ENCODE results near the gene RUVBL1. TPM values are rescaled to one million over a fixed set of nuclear protein-coding genes. Genes with fewer than 3 reads are reported as not detected.

Gene RUVBL1
- polyA plus RNA-seq, 1 experiment, result 83.3 TPM

DNA sequence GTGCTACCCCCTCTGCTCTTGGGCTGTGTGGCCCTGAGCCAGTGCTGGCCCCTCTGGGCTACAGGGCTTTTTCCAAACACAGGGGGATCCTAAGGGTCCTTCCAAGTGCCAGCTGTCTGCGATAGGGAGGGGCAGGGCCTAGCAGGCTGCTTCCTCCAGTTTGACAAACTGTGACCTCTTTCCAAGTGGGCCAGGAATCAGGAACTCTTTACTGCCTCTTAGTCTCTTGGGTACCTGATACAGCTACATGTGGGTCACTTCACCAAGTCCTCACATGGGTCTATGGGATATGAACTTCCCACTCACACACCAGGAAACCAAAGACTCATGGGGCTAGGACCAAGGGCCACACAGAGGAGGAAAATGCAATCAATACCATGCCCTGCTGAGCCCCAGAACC, 45.9 kb downstream of the RUVBL1 start:
- no peak for DNase-seq (ENCODE audit: low read depth, low spot score)
- H3K9me3 ChIP-seq (ENCODE audit: control insufficient read depth, insufficient read depth, low read length), result no peaks in the 10 kb centered on the region
- no peak overlapping the region for H3K27ac ChIP-seq (ENCODE audit: low read depth, low read length)
- H3K4me3 ChIP-seq (ENCODE audit: low read depth, low read length), result no peak overlapping the region
- POLR2A ChIA-PET, result no interaction called here
- H3K27me3 ChIP-seq (ENCODE audit: control insufficient read depth, insufficient read depth, low read length), result no peaks in the 10 kb centered on the region
- CTCF ChIA-PET, result interaction anchor here (0.5 kb wide), 1 partner anchor 381 kb away, joined by 3 read pairs; no protein-coding TSS in a partner anchor
- TF ChIP-seq, protein P1, sequence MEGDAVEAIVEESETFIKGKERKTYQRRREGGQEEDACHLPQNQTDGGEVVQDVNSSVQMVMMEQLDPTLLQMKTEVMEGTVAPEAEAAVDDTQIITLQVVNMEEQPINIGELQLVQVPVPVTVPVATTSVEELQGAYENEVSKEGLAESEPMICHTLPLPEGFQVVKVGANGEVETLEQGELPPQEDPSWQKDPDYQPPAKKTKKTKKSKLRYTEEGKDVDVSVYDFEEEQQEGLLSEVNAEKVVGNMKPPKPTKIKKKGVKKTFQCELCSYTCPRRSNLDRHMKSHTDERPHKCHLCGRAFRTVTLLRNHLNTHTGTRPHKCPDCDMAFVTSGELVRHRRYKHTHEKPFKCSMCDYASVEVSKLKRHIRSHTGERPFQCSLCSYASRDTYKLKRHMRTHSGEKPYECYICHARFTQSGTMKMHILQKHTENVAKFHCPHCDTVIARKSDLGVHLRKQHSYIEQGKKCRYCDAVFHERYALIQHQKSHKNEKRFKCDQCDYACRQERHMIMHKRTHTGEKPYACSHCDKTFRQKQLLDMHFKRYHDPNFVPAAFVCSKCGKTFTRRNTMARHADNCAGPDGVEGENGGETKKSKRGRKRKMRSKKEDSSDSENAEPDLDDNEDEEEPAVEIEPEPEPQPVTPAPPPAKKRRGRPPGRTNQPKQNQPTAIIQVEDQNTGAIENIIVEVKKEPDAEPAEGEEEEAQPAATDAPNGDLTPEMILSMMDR (IDR thresholded peaks at IDR 0.05; ENCODE audit: low read depth, low read length), result no peak

DNA sequence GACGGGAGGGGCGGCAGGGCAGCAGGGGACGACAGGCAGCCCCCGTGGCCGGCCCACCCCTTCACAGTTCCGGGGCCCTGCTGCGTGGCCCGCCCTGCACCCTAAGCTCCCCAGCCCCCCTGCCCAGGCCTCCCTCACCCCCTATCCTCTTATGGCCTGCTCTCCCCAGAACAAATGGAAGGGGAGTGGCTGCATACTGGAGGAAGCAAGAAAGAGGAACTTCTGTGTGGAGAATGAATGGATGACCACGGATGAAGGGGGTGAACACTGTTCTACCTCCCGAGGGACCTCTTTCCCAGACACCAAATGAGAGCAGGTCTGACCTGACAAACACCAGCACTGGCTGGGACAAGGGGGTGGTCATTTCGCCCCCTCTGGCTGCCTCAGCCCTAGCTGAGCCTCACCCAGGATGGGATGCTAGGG, 46.4 kb downstream of the RUVBL1 start:
- DNase-seq (ENCODE audit: low read depth, low spot score), result no peak
- no peak overlapping the region for H3K27ac ChIP-seq (ENCODE audit: low read depth, low read length)
- no peaks in the 10 kb centered on the region for H3K27me3 ChIP-seq (ENCODE audit: control insufficient read depth, insufficient read depth, low read length)
- POLR2A ChIA-PET, result no interaction called here
- TF ChIP-seq, protein P1 (IDR thresholded peaks at IDR 0.05; ENCODE audit: low read depth, low read length), result no peak
- H3K9me3 ChIP-seq (ENCODE audit: control insufficient read depth, insufficient read depth, low read length), result no peaks in the 10 kb centered on the region
- CTCF ChIA-PET, result interaction anchor here (0.5 kb wide), 1 partner anchor 381 kb away, joined by 3 read pairs; no protein-coding TSS in a partner anchor
- no peak overlapping the region for H3K4me3 ChIP-seq (ENCODE audit: low read depth, low read length)

- H3K27me3 ChIP-seq (ENCODE audit: control insufficient read depth, insufficient read depth, low read length), result no peaks in the 10 kb centered on the region
- DNase-seq (ENCODE audit: low read depth, low spot score), result no peak
- CTCF ChIA-PET, result interaction anchor here (0.9 to 1.6 kb wide), 3 partner anchors 10 to 57 kb away, joined by 3 to 15 read pairs (median 5); no protein-coding TSS in a partner anchor
- H3K9me3 ChIP-seq (ENCODE audit: control insufficient read depth, insufficient read depth, low read length), result no peaks in the 10 kb centered on the region
- H3K4me3 ChIP-seq (ENCODE audit: low read depth, low read length), result no peak overlapping the region
- H3K27ac ChIP-seq (ENCODE audit: low read depth, low read length), result no peak overlapping the region
- TF ChIP-seq, protein P1 (IDR thresholded peaks at IDR 0.05; ENCODE audit: low read depth, low read length), result no peak
- POLR2A ChIA-PET, result interaction anchor here (1.6 kb wide), 1 partner anchor 24 kb away, joined by 5 read pairs; the partner anchor contains the start of gene SEC61A1
Observed at GRCh38 chr3:128076483-128077201, 47.0 kb downstream of the RUVBL1 start.

DNA sequence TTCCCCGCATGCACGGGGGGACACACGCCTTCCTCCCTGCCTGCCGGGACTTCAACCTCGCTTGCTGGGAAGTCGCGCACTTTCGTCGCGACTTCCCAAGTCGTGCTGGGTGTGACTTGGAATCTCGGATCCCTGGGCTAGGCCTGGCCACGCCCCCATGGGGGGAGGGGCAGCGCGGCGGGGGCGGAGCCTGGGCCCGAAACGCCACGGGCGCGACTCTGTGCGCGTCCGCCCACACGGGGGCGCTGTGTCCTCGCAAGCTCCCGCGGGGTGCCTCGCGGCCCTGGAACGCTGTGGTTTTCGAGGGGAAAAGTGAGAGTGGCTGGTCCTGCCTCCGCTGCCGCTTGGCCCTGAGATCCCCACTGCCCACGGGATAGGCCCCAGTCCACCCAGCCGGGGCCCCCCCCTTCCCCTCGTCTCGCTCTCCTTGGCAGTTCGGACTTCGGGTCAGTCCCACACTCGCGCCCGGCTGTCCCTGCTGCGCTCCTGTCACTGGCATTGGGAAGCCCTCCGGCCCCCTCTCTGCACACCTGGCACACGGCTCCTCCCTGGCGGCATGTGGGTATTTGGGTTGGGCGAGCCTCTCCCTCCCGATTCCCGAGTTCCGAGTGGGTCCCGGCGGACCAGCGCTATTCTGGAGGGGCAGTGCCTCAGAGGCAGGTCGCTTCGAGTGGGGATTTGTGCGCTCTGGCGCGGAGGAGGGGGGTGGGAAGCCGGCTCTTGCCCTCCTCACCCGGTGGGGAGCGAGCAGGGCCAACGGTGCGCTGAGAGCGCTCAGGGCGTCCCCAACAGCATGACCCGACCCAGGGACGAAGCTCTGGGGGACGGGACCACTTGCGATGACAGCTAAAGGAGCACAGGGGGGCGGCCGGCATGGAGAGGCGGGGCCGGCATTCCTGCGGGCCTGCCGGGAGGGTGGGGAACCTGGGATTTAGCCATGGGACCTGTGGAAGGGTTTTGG, 47.8 kb downstream of the RUVBL1 start:
- DNase-seq (ENCODE audit: low read depth, low spot score), result peak; percentile 66
- H3K27ac ChIP-seq (ENCODE audit: low read depth, low read length), result peak overlapping the region; percentile 52
- TF ChIP-seq, protein P1 (IDR thresholded peaks at IDR 0.05; ENCODE audit: low read depth, low read length), result peak; percentile 84

More for the DNA sequence above, 47.8 kb downstream of the RUVBL1 start:
- H3K4me3 ChIP-seq (ENCODE audit: low read depth, low read length), result peak overlapping the region; percentile 37
- CTCF ChIA-PET, result interaction anchor here (0.9 to 1.6 kb wide), 6 partner anchors 8 to 58 kb away, joined by 3 to 15 read pairs (median 4); no protein-coding TSS in a partner anchor
- no peaks in the 10 kb centered on the region for H3K9me3 ChIP-seq (ENCODE audit: control insufficient read depth, insufficient read depth, low read length)
- no peaks in the 10 kb centered on the region for H3K27me3 ChIP-seq (ENCODE audit: control insufficient read depth, insufficient read depth, low read length)
- POLR2A ChIA-PET, result interaction anchor here (1.0 to 1.6 kb wide), 2 partner anchors 24 to 58 kb away, joined by 3 to 5 read pairs; partner anchors contain the start of gene SEC61A1

All from AG04450 (cell line).